ENCODE results near the gene SNAPC4.
A peak's percentile ranks its signal among the peaks of the same experiment; 100 is the strongest.
"Not testable (repeated sequence)": the region's sequence is repeated elsewhere in the genome, so short reads cannot be mapped to it uniquely, and the experiment has no call there.

The SNAPC4 gene

GRCh38 chr9:136431782-136432350, 31.9 kb upstream of the SNAPC4 start:
- no peak for DNase-seq

DNA sequence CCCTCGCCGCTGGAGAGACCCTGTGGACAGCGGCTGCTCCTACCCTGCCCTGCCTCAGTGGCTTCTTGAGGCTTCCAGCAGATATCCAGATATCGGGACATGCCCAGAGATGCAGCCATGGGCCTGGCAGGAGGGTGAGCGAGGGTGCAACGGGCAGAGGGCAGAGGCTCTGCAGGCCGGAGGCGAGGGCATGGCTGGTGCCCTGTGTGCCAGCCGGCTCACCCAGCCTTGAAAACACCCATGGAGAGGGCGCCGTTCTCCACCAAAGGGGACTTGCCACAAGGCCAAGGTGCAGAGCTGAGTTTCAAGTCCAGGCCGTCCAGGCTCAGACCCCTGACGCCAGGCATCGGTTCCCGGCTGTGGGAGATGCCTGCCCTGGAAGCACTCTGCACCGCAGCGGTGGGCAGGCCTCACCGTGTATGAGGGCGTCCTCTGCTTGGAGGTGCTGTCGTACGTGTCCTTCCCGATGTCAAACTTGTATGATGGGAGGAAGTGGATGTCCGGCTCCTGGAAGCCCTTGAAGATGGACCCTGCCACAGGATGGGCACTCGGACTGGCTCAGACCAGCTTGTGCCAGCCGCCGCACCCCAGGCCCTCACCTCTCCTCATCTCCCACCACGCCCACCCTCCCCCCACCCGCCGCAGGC, 30.7 kb upstream of the SNAPC4 start:
- no peak for DNase-seq

GRCh38 chr9:136429683-136430491, 29.9 kb upstream of the SNAPC4 start:
- no peak for DNase-seq

DNA sequence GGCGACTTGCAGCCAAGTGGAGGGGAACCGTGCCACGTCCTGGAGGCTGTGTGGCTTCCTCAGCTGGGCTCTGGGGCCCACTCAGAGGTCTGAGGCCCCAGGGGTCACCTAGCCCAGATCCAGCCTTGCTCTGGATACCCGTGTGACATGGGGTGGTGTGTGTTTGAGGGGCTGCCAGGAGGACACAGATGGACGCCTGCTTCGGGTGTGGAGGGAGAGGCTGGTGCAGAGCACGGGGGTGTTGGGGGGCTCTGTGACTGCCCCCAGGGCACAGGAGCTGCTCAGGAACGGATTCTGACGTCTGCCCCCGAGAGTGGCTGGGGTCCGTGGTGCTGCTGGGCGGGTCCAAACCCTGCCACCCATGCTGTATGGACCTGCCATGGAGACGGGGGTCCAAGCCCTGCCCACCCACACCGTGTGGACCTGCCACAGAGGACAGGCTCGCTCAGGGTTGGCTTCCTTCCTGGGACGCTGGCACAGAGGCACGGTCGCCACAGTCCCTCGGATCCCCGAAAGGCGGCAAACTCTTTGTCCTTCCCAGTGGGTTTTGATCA, 29.2 kb upstream of the SNAPC4 start:
- DNase-seq: no peak

DNA sequence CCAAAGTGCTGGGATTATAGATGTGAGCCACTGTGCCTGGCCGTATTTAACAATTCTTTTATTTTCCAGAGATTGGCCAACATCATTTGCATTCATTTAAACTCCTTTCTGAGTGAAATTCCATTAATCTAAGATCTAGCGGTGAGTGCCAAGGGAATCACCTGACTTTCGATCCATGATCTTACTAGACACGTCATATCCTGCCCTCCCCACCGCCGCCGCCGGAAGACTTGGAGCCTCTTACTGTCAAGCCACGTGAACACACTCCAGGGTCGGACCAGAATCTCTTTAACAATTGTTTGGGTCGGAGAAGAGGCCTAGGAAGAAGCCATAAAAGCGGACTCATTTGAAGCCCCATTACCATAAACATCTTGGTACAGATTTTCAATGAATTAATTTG, 26.8 kb upstream of the SNAPC4 start:
- DNase-seq: no peak

DNA sequence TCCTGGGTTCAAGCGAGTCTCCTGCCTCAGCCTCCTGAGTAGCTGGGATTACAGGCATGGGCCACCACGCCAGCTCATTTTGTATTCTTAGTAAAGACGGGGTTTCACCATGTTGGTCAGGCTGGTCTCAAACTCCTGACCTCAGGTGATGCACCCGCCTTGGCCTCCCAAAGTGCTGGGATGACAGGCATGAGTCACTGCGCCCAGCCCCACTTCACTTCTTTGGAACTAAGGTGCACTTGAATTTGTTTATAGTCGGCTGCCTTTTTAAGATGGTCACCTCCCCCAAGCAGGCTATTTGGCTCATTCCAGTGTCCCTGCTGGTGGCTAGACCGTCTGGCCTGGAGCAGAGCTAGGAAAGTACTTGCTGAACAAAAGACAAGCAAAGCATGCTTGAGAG, 25.4 kb upstream of the SNAPC4 start:
- DNase-seq: not testable (repeated sequence)

DNA sequence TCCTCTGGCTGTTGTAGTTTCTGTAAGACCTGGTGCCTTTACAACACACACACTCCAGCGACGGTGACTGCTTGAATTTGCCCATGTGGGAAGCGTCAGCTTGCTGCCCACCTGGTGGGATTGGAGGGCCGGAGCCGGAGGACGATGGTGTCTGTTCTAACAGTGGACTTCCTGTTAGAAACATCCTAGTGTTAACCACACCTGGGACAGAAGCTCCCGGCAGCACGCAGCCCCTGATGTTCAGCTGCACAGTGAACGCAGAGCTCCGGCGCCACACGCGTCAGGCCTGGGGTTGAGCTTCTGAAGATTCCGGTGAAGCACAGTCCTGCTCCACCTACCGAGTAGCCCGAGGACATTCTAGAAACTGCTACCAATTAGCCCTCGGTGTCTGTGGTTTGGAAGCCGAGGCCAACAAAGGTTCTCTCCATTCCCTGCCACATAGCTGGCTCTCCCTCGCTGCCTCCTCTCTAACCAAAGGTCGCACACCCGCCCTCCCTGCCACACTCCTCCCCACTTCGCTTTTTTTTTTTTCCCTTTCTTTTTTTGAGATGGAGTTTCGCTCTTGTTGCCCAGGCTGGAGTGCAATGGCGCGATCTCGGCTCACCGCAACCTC, 24.9 kb upstream of the SNAPC4 start:
- DNase-seq: no peak

DNA sequence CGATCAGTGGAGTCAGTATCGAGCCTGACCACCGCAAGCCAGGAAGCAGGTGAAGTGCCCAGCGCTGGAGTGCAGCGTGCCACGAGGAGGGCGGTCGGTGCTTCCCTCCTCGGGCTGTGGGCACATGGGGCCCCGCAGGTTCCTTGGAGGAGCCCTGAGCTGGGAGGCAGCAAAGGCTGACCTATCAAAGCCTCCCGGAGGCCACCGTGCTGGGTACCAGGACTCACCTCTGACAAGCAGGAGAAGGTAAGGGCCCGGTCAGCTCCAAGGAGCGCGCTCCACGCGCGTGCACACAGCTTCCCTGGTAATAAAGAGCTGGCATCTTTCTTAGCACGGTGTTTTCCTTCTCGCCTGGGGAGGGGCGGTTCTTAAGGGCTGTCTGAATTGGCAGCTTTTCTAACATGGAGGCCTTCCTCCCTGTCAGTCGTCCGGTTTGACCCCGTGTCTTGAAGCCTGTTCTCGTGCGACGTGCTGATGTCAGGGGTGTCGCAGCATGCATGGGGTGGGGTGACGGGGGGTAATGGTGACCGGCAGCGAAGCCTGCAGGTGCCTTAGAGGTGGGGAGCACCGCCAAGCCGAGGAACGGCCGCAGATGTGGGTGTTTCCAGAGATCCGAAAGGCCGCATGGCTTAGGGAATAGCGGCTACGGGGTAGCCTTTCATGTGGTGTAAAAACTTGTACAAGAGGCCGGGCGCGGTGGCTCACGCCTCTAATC, 23.6 kb upstream of the SNAPC4 start:
- DNase-seq: no peak

- no peak for DNase-seq
Measured at GRCh38 chr9:136422876-136423275, 22.9 kb upstream of the SNAPC4 start.

DNA sequence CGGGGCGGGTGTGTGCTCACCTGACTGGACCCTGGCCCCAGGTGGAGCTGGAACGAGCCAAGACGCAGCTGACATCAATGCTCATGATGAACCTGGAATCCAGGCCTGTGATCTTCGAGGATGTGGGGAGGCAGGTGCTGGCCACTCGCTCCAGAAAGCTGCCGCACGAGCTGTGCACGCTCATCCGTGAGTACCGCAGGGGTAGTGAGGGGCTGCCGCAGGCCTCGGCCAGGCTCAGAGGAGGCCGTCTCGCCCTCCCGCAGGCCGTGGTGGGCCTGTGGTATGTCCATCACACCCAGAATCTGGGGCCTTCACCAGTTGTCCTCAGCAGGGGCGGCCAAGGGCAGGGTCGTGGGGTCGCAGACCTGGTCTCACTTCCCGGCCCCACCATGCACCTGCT, 21.8 kb upstream of the SNAPC4 start:
- no peak for DNase-seq

DNA sequence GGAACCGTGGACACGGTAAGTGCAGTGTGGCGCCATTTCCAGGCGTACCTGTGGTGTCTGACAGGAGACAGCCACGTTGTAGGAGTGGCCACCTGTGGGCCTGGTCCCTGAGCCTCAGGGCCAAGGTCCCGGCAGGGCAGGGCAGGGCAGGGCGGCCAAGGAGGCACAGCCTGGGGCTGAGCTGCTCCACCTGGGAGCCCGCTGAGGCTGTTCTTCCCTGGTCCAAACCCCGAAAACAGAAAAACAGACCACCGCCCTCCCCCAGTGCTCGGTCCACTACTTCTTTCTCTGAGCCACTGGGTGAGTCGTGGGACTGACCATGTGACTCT, 19.1 kb upstream of the SNAPC4 start:
- DNase-seq: no peak

DNA sequence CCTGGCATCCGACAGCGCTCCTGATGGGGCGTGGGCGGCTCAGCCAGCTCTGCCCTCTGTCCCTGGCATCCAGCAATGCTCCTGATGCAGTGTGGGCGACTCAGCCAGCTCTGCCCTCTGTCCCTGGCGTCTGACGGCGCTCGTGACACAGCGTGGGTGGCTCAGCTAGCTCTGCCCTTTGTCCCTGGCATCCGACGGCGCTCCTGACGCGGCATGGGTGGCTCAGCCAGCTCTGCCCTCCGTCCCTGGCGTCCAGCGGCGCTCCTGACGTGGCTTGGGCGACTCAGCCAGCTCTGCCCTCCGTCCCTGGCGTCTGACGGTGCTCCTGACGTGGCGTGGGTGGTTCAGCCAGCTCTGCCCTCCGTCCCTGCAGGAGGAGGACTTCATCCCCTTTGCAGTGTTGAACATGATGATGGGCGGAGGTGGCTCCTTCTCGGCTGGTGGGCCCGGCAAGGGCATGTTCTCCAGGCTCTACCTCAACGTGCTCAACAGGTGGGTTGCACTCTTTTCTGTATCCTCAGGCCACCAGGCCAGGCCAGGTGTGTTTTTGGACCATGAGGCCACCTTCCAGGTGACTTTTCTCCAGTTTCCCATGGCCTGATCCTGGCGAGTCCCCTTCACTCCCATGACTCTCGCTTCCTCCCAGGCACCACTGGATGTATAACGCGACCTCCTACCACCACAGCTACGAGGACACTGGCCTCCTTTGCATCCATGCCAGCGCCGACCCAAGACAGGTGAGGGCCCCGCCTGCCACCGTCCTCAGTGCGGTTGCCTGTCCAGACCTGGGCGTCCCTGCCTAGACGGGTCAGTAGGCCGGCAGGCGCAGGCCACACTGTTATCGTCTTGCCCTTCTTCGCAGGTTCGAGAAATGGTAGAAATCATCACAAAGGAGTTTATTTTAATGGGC, 18.5 kb upstream of the SNAPC4 start:
- DNase-seq: no peak

DNA sequence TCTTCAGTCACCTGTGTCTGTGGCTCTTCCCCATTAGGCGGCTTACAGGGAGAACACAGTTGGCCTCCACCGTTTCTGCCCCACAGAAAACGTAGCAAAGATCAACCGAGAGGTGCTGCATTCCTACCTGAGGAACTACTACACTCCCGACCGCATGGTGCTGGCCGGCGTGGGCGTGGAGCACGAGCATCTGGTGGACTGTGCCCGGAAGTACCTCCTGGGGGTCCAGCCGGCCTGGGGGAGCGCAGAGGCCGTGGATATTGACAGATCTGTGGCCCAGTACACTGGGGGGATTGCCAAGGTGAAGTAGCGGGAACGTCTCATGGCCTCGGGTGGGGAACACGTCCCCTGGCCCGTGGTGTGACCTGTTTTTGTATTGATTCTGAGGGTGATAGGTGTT, 16.9 kb upstream of the SNAPC4 start:
- no peak for DNase-seq

DNA sequence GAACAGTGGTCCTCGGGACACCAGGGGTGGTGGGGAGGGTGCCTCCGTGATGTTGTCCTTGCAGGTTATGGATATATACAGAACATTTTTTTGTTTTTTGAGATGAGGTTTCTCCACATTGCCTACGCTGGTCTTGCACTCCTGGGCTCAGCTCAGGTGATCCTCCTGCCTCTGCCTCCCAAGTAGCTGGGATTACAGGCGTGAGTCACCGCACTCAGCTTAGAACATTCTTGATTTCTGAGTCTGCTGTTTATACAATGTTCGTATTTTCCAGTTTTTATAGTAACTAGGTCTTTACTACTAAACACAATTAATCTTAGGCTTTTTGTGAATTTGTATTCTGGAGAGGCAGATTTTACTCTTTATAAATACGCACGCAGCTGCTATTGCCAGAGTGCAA, 16.5 kb upstream of the SNAPC4 start:
- no peak for DNase-seq

GRCh38 chr9:136412962-136413361, 13.0 kb upstream of the SNAPC4 start:
- no peak for DNase-seq

- no peak for DNase-seq
Measured at GRCh38 chr9:136411378-136411777, 11.4 kb upstream of the SNAPC4 start.

GRCh38 chr9:136410500-136411287, 10.7 kb upstream of the SNAPC4 start, which contains the start of the genes ENTR1 and PMPCA:
Gene ENTR1 (minus strand): TSS chr9:136410614. CDS start chr9:136410397, 217 bp downstream.
Gene PMPCA (plus strand): TSS chr9:136410658. CDS start chr9:136410669, 11 bp downstream.
- DNase-seq: peak; percentile 88

DNA sequence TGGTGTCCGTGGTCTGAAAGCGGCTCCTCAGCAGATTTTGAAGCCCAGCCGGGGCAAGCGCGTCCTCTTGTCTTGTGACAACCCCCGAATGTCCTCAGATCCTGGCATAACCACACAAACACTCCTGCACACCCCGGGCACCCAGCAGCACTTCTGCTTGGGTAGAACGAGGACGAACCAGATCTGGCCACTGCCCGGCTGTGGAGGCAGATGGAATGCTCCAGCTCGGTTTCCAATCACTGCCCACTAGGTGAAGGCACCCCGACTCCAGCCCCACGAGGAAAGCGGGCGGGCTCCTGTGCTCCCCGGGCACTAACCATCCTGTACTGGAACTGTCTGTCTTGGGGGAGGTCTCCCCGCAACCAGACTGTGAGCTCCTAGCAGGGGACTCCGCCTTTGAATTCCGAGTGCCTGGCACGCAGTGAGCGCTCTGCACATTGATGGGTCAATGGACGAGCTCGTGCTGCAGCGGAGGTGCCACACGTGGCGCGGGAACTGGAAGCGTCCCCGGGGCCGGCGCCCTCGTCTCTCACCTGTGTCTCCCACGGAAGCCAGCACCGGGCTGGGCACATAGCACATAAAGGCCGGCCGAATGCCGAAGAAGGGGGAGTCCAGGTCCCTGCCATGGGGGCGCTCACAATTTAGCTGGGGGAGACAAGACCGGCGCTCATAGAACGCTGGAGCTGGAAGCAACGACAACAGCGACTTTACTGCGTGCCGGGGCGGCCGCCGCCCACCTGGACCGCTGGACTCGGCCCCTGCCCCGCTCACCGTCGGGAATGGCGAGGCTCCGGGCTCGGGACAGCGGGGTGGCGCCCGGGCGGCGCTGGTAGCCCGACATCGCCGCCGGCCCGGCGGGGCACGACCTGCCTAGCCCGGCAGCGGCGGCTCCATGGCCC, 9.8 kb upstream of the SNAPC4 start:
- DNase-seq: peak; percentile 15

- no peak for DNase-seq
Measured at GRCh38 chr9:136407911-136408310, 7.9 kb upstream of the SNAPC4 start.

- not testable (repeated sequence) for DNase-seq
Measured at GRCh38 chr9:136407061-136407460, 7.1 kb upstream of the SNAPC4 start.

Data from NCI-H1092 (cell line).